HG03558 (cell line): ENCODE measurements around the gene CD53.
"Not testable (repeated sequence)": the region's sequence is repeated elsewhere in the genome, so short reads cannot be mapped to it uniquely, and the experiment has no call there.

ENCODE experiments used
- ATAC-seq: cut with Tn5 transposase; IDR thresholded peaks from one replicate; pipeline ENCODE4 v1.9.1; 2021; ENCODE audit warnings: moderate number of reproducible peaks; ENCODE audit not compliant: unreplicated experiment; ENCODE audit errors: extremely low read depth

CD53 gene

GRCh38 chr1:110914676-110915075 is 41.7 kb downstream of the CD53 start:
- no peak for ATAC-seq

GRCh38 chr1:110915804-110916203 is 42.9 kb downstream of the CD53 start:
- ATAC-seq = no peak

GRCh38 chr1:110916274-110916668 is 43.3 kb downstream of the CD53 start:
- ATAC-seq = no peak

- ATAC-seq = no peak
Observed at GRCh38 chr1:110916669-110917306, 43.8 kb downstream of the CD53 start.

- no peak for ATAC-seq
Observed at GRCh38 chr1:110918016-110918415, 45.1 kb downstream of the CD53 start.

GRCh38 chr1:110921953-110922352 is 49.0 kb downstream of the CD53 start:
- ATAC-seq = no peak

- no peak for ATAC-seq
Observed at GRCh38 chr1:110927484-110928075, 54.6 kb downstream of the CD53 start.

GRCh38 chr1:110928191-110928590 is 55.2 kb downstream of the CD53 start:
- ATAC-seq = no peak

GRCh38 chr1:110928904-110929303 is 56.0 kb downstream of the CD53 start:
- ATAC-seq = no peak

- not testable (repeated sequence) for ATAC-seq
Observed at GRCh38 chr1:110931097-110931496, 58.1 kb downstream of the CD53 start.

GRCh38 chr1:110936567-110936966 is 63.6 kb downstream of the CD53 start:
- no peak for ATAC-seq

GRCh38 chr1:110944806-110945205 is 71.9 kb downstream of the CD53 start:
- no peak for ATAC-seq

GRCh38 chr1:110945626-110946025 is 72.7 kb downstream of the CD53 start:
- ATAC-seq = no peak

- no peak for ATAC-seq
Observed at GRCh38 chr1:110948038-110948810, 75.3 kb downstream of the CD53 start.
